ENCODE results near the gene UBAP1. TPM values are rescaled to one million over a fixed set of nuclear protein-coding genes. Genes with fewer than 3 reads are reported as not detected.

Gene UBAP1
- total RNA-seq, 2 donors from 2014 or later = 38.3 to 72.2 TPM

GRCh38 chr9:34256104-34256503, 77.3 kb downstream of the UBAP1 start:
- Histone ChIP-seq H3K9me3 (no peaks in the 10 kb centered on the region), H3K36me3 (no peaks in the 10 kb centered on the region), H3K4me3 (no peak overlapping the region), H3K27me3 (replicated peaks; ENCODE audit: insufficient read depth) (no peaks in the 10 kb centered on the region), H3K4me1 (replicated peaks) (no peaks in the 10 kb centered on the region), H3K27ac (no peak overlapping the region)
- intact Hi-C loops (cut with DNase I) = no loop called here
- DNase-seq (ENCODE audit: low spot score) = no peak
- TF ChIP-seq CTCF (IDR thresholded peaks at IDR 0.05) (no peak), POLR2AphosphoS5 (IDR thresholded peaks at IDR 0.05) (no peak), POLR2A (IDR thresholded peaks at IDR 0.05) (no peak)
- 94% methylated on average over 6 of the region's 6 CpGs for WGBS

- Histone ChIP-seq H3K36me3 (no peaks in the 10 kb centered on the region), H3K27me3 (replicated peaks; ENCODE audit: insufficient read depth) (no peaks in the 10 kb centered on the region), H3K4me1 (replicated peaks) (no peaks in the 10 kb centered on the region), H3K9me3 (no peaks in the 10 kb centered on the region), H3K4me3 (no peak overlapping the region), H3K27ac (no peak overlapping the region)
- no peak for DNase-seq (ENCODE audit: low spot score)
- TF ChIP-seq CTCF (IDR thresholded peaks at IDR 0.05) (no peak), POLR2AphosphoS5 (IDR thresholded peaks at IDR 0.05) (no peak), POLR2A (IDR thresholded peaks at IDR 0.05) (no peak)
- 71% methylated on average over 11 of the region's 11 CpGs for WGBS
- intact Hi-C loops (cut with DNase I) = no loop called here
These were observed 78.2 kb downstream of the UBAP1 start for GRCh38 chr9:34256987-34257585.

- DNase-seq (ENCODE audit: low spot score) = no peak
- H3K4me3 ChIP-seq = no peak overlapping the region
- H3K36me3 ChIP-seq = no peaks in the 10 kb centered on the region
- H3K9me3 ChIP-seq = no peaks in the 10 kb centered on the region
- H3K27me3 ChIP-seq (replicated peaks; ENCODE audit: insufficient read depth) = no peaks in the 10 kb centered on the region
- 97% methylated on average over 10 of the region's 10 CpGs for WGBS
- no peak overlapping the region for H3K27ac ChIP-seq
- H3K4me1 ChIP-seq (replicated peaks) = no peaks in the 10 kb centered on the region
- intact Hi-C loops (cut with DNase I) = no loop called here
- TF ChIP-seq POLR2A (IDR thresholded peaks at IDR 0.05) (no peak), POLR2AphosphoS5 (IDR thresholded peaks at IDR 0.05) (no peak), CTCF (IDR thresholded peaks at IDR 0.05) (no peak)
These were observed 80.5 kb downstream of the UBAP1 start for GRCh38 chr9:34259315-34259714.

- WGBS = 85% methylated on average over 3 of the region's 3 CpGs
These were observed 84.1 kb downstream of the UBAP1 start for GRCh38 chr9:34262971-34263370.

More at GRCh38 chr9:34262971-34263370, 84.1 kb downstream of the UBAP1 start:
- no peaks in the 10 kb centered on the region for H3K4me1 ChIP-seq (replicated peaks)
- intact Hi-C loops (cut with DNase I) = no loop called here
- no peak overlapping the region for H3K27ac ChIP-seq
- TF ChIP-seq POLR2AphosphoS5 (IDR thresholded peaks at IDR 0.05) (no peak), POLR2A (IDR thresholded peaks at IDR 0.05) (no peak), CTCF (IDR thresholded peaks at IDR 0.05) (no peak)
- no peak overlapping the region for H3K4me3 ChIP-seq
- no peaks in the 10 kb centered on the region for H3K36me3 ChIP-seq
- no peak for DNase-seq (ENCODE audit: low spot score)
- no peaks in the 10 kb centered on the region for H3K9me3 ChIP-seq
- no peaks in the 10 kb centered on the region for H3K27me3 ChIP-seq (replicated peaks; ENCODE audit: insufficient read depth)

Data from prostate gland (tissue), 2 donors.